Chondrocyte (in vitro differentiated cells): Measurements from ENCODE around the gene IRF2. TPM values are rescaled to one million over a fixed set of nuclear protein-coding genes. Genes with fewer than 3 reads are reported as not detected.

ENCODE experiments used
- DNase-seq: peaks from one replicate; pipeline ENCODE4 v3.0.0; 2021; ENCODE audit warnings: mixed read lengths, low spot score
- H3K27ac Mint-ChIP-seq: one replicate; pipeline ENCODE4 v1.8.0; 2021; ENCODE audit warnings: mild to moderate bottlenecking, moderate library complexity, mixed read lengths; ENCODE audit not compliant: unreplicated experiment
- H3K27me3 Mint-ChIP-seq: 2 replicates; pipeline ENCODE4 v1.8.0; 2021; ENCODE audit warnings: low read depth, mixed read lengths
- H3K36me3 Mint-ChIP-seq: 2 replicates; pipeline ENCODE4 v1.8.0; 2021; ENCODE audit warnings: low read depth, mixed read lengths
- H3K4me1 Mint-ChIP-seq: 2 replicates; pipeline ENCODE4 v1.8.0; 2021; ENCODE audit warnings: low read depth, mild to moderate bottlenecking, mixed read lengths
- H3K4me3 Mint-ChIP-seq: one replicate; pipeline ENCODE4 v1.8.0; 2021; ENCODE audit warnings: mild to moderate bottlenecking, moderate library complexity, mixed read lengths; ENCODE audit not compliant: unreplicated experiment
- H3K9me3 Mint-ChIP-seq: 2 replicates; pipeline ENCODE4 v1.8.0; 2021; ENCODE audit warnings: low read depth, mixed read lengths
- CTCF ChIP-seq: fragments of 200-600 bp; sonication (generic); IDR thresholded peaks from 2 replicates; pipeline ENCODE4 v1.5.0; 2021; ENCODE audit warnings: antibody characterized with exemption, mild to moderate bottlenecking, moderate library complexity
- total RNA-seq: library from RNA; stranded (reverse); gene quantifications from 3 replicates; pipeline ENCODE4 v1.2.1, GENCODE V29; 2021

The IRF2 gene
- total RNA-seq, 1 donor from 2014 or later, result 13.2 TPM

GRCh38 chr4:184373886-184374405 lies 100.4 kb downstream of the IRF2 start:
- H3K4me3 Mint-ChIP-seq, result no peak overlapping the region
- H3K9me3 Mint-ChIP-seq, result peaks cover 9% of the 10 kb centered on the region
- TF ChIP-seq CTCF, result no peak
- H3K27me3 Mint-ChIP-seq, result no peaks in the 10 kb centered on the region
- H3K36me3 Mint-ChIP-seq, result peaks cover 1% of the 10 kb centered on the region
- no peak for DNase-seq
- peaks cover 7% of the 10 kb centered on the region for H3K4me1 Mint-ChIP-seq
- H3K27ac Mint-ChIP-seq, result no peak overlapping the region

- no peak for DNase-seq
- peaks cover 2% of the 10 kb centered on the region for H3K9me3 Mint-ChIP-seq
- H3K4me1 Mint-ChIP-seq, result peaks cover 7% of the 10 kb centered on the region
- no peak overlapping the region for H3K4me3 Mint-ChIP-seq
- no peak for TF ChIP-seq CTCF
- H3K27ac Mint-ChIP-seq, result no peak overlapping the region
- peaks cover 2% of the 10 kb centered on the region for H3K27me3 Mint-ChIP-seq
- no peaks in the 10 kb centered on the region for H3K36me3 Mint-ChIP-seq
Measured at GRCh38 chr4:184371390-184371787, 103.0 kb downstream of the IRF2 start.

GRCh38 chr4:184370711-184371389 lies 103.5 kb downstream of the IRF2 start:
- no peak overlapping the region for H3K27ac Mint-ChIP-seq

GRCh38 chr4:184369871-184370270 lies 104.5 kb downstream of the IRF2 start:
- Mint-ChIP-seq H3K4me3 (no peak overlapping the region), H3K4me1 (peaks cover 7% of the 10 kb centered on the region), H3K9me3 (no peaks in the 10 kb centered on the region), H3K36me3 (no peaks in the 10 kb centered on the region), H3K27me3 (peaks cover 2% of the 10 kb centered on the region), H3K27ac (no peak overlapping the region)
- no peak for DNase-seq
- TF ChIP-seq CTCF, result no peak

More at GRCh38 chr4:184370711-184371389, 103.5 kb downstream of the IRF2 start:
- no peak for DNase-seq
- Mint-ChIP-seq H3K36me3 (no peaks in the 10 kb centered on the region), H3K4me1 (peaks cover 7% of the 10 kb centered on the region), H3K9me3 (no peaks in the 10 kb centered on the region), H3K27me3 (peaks cover 2% of the 10 kb centered on the region), H3K4me3 (no peak overlapping the region)
- TF ChIP-seq CTCF, result no peak

- H3K27me3 Mint-ChIP-seq, result peaks cover 2% of the 10 kb centered on the region
- H3K4me1 Mint-ChIP-seq, result peaks cover 15% of the 10 kb centered on the region
- H3K4me3 Mint-ChIP-seq, result no peak overlapping the region
- H3K9me3 Mint-ChIP-seq, result no peaks in the 10 kb centered on the region
- no peaks in the 10 kb centered on the region for H3K36me3 Mint-ChIP-seq
- no peak for TF ChIP-seq CTCF
- no peak for DNase-seq
- no peak overlapping the region for H3K27ac Mint-ChIP-seq
Measured at GRCh38 chr4:184368731-184369130, 105.6 kb downstream of the IRF2 start.
